T-helper 2 cell treated with Interferon-gamma antibody and Interleukin-4, amounts not matched to agents 5 μg/mL and 100 μg/mL, for 36 hours (primary cell): ENCODE measurements around the gene MMD.
A peak's percentile ranks its signal among the peaks of the same experiment; 100 is the strongest.
"Not testable (repeated sequence)": the region's sequence is repeated elsewhere in the genome, so short reads cannot be mapped to it uniquely, and the experiment has no call there.

ENCODE experiments used
- DNase-seq: peaks from one replicate; pipeline ENCODE4 v3.0.0; 2021; ENCODE audit warnings: low spot score
- H3K27ac Mint-ChIP-seq: one replicate; pipeline ENCODE4 v1.8.0; 2021; ENCODE audit warnings: mild to moderate bottlenecking, mixed read lengths
- H3K27me3 Mint-ChIP-seq: one replicate; pipeline ENCODE4 v1.8.0; 2021; ENCODE audit warnings: low read depth, mixed read lengths
- H3K36me3 Mint-ChIP-seq: one replicate; pipeline ENCODE4 v1.8.0; 2021; ENCODE audit warnings: low read depth, mixed read lengths
- H3K4me1 Mint-ChIP-seq: one replicate; pipeline ENCODE4 v1.8.0; 2021; ENCODE audit warnings: low read depth, mixed read lengths
- H3K4me3 Mint-ChIP-seq: one replicate; pipeline ENCODE4 v1.8.0; 2022; ENCODE audit warnings: mild to moderate bottlenecking, moderate library complexity, mixed read lengths
- H3K9me3 Mint-ChIP-seq: one replicate; pipeline ENCODE4 v1.8.0; 2021; ENCODE audit warnings: mixed read lengths

Gene MMD

GRCh38 chr17:55435408-55435807 lies 13.8 kb upstream of the MMD start:
- H3K27ac Mint-ChIP-seq, result no peak overlapping the region
- DNase-seq, result no peak
- peaks cover 19% of the 10 kb centered on the region for H3K4me1 Mint-ChIP-seq
- H3K27me3 Mint-ChIP-seq, result peaks cover 28% of the 10 kb centered on the region
- H3K4me3 Mint-ChIP-seq, result no peak overlapping the region
- H3K9me3 Mint-ChIP-seq, result no peaks in the 10 kb centered on the region
- no peaks in the 10 kb centered on the region for H3K36me3 Mint-ChIP-seq

- no peaks in the 10 kb centered on the region for H3K9me3 Mint-ChIP-seq
- peaks cover 28% of the 10 kb centered on the region for H3K27me3 Mint-ChIP-seq
- no peak overlapping the region for H3K4me3 Mint-ChIP-seq
- peaks cover 19% of the 10 kb centered on the region for H3K4me1 Mint-ChIP-seq
- DNase-seq, result peak; percentile 31
- no peaks in the 10 kb centered on the region for H3K36me3 Mint-ChIP-seq
- no peak overlapping the region for H3K27ac Mint-ChIP-seq
These were observed 13.1 kb upstream of the MMD start for GRCh38 chr17:55434721-55435120.

GRCh38 chr17:55433629-55434422 lies 12.2 kb upstream of the MMD start:
- no peaks in the 10 kb centered on the region for H3K9me3 Mint-ChIP-seq
- peaks cover 29% of the 10 kb centered on the region for H3K27me3 Mint-ChIP-seq
- no peaks in the 10 kb centered on the region for H3K36me3 Mint-ChIP-seq
- H3K27ac Mint-ChIP-seq, result no peak overlapping the region
- DNase-seq, result no peak
- H3K4me3 Mint-ChIP-seq, result no peak overlapping the region
- H3K4me1 Mint-ChIP-seq, result peaks cover 19% of the 10 kb centered on the region

- Mint-ChIP-seq H3K27me3 (peaks cover 26% of the 10 kb centered on the region), H3K27ac (no peak overlapping the region), H3K36me3 (no peaks in the 10 kb centered on the region), H3K4me1 (peaks cover 19% of the 10 kb centered on the region), H3K4me3 (no peak overlapping the region), H3K9me3 (no peaks in the 10 kb centered on the region)
- DNase-seq, result no peak
These were observed 11.5 kb upstream of the MMD start for GRCh38 chr17:55433029-55433628.

- H3K27me3 Mint-ChIP-seq, result peaks cover 22% of the 10 kb centered on the region
- H3K36me3 Mint-ChIP-seq, result no peaks in the 10 kb centered on the region
- H3K4me1 Mint-ChIP-seq, result peaks cover 18% of the 10 kb centered on the region
- no peak overlapping the region for H3K27ac Mint-ChIP-seq
- H3K9me3 Mint-ChIP-seq, result no peaks in the 10 kb centered on the region
- no peak for DNase-seq
- no peak overlapping the region for H3K4me3 Mint-ChIP-seq
These were observed 10.9 kb upstream of the MMD start for GRCh38 chr17:55432358-55433028.

- H3K27me3 Mint-ChIP-seq, result peaks cover 20% of the 10 kb centered on the region
- not testable (repeated sequence) for H3K9me3 Mint-ChIP-seq, H3K4me3 Mint-ChIP-seq, H3K36me3 Mint-ChIP-seq, H3K27ac Mint-ChIP-seq, DNase-seq
- peaks cover 18% of the 10 kb centered on the region for H3K4me1 Mint-ChIP-seq
These were observed 10.3 kb upstream of the MMD start for GRCh38 chr17:55431914-55432313.

GRCh38 chr17:55430541-55431288 lies 9.1 kb upstream of the MMD start:
- no peak overlapping the region for H3K4me3 Mint-ChIP-seq
- DNase-seq, result no peak
- H3K9me3 Mint-ChIP-seq, result no peaks in the 10 kb centered on the region
- H3K36me3 Mint-ChIP-seq, result no peaks in the 10 kb centered on the region
- H3K4me1 Mint-ChIP-seq, result peaks cover 18% of the 10 kb centered on the region
- peaks cover 24% of the 10 kb centered on the region for H3K27me3 Mint-ChIP-seq
- no peak overlapping the region for H3K27ac Mint-ChIP-seq

GRCh38 chr17:55427587-55427882 lies 5.9 kb upstream of the MMD start:
- Mint-ChIP-seq H3K4me1 (peaks cover 10% of the 10 kb centered on the region), H3K27ac (no peak overlapping the region), H3K4me3 (no peak overlapping the region), H3K9me3 (no peaks in the 10 kb centered on the region), H3K36me3 (no peaks in the 10 kb centered on the region), H3K27me3 (peaks cover 39% of the 10 kb centered on the region)
- no peak for DNase-seq

GRCh38 chr17:55426851-55427586 lies 5.4 kb upstream of the MMD start:
- Mint-ChIP-seq H3K36me3 (no peaks in the 10 kb centered on the region), H3K9me3 (no peaks in the 10 kb centered on the region), H3K27me3 (peaks cover 41% of the 10 kb centered on the region), H3K4me1 (peaks cover 9% of the 10 kb centered on the region), H3K4me3 (no peak overlapping the region), H3K27ac (no peak overlapping the region)
- DNase-seq, result no peak

- Mint-ChIP-seq H3K4me1 (peaks cover 9% of the 10 kb centered on the region), H3K36me3 (peaks cover 4% of the 10 kb centered on the region), H3K4me3 (no peak overlapping the region), H3K27me3 (peaks cover 40% of the 10 kb centered on the region), H3K27ac (no peak overlapping the region), H3K9me3 (no peaks in the 10 kb centered on the region)
- DNase-seq, result no peak
These were observed 3.4 kb upstream of the MMD start for GRCh38 chr17:55424893-55425540.

- Mint-ChIP-seq H3K27ac (no peak overlapping the region), H3K4me3 (no peak overlapping the region), H3K36me3 (peaks cover 18% of the 10 kb centered on the region), H3K27me3 (peaks cover 37% of the 10 kb centered on the region), H3K9me3 (no peaks in the 10 kb centered on the region), H3K4me1 (peaks cover 24% of the 10 kb centered on the region)
- DNase-seq, result no peak
These were observed 1.9 kb upstream of the MMD start for GRCh38 chr17:55423535-55423934.

- H3K4me3 Mint-ChIP-seq, H3K9me3 Mint-ChIP-seq: not testable (repeated sequence)
These were observed 1.2 kb upstream of the MMD start for GRCh38 chr17:55422828-55423164.

GRCh38 chr17:55420776-55421178 lies 858 bp downstream of the MMD start:
- Mint-ChIP-seq H3K27ac (peak overlapping the region; percentile 97), H3K4me3 (peak overlapping the region; percentile 94), H3K9me3 (no peaks in the 10 kb centered on the region), H3K36me3 (peaks cover 37% of the 10 kb centered on the region), H3K27me3 (peaks cover 26% of the 10 kb centered on the region), H3K4me1 (peaks cover 49% of the 10 kb centered on the region)
- DNase-seq, result peak; percentile 34

More at GRCh38 chr17:55422828-55423164, 1.2 kb upstream of the MMD start:
- Mint-ChIP-seq H3K4me1 (peaks cover 31% of the 10 kb centered on the region), H3K36me3 (peaks cover 24% of the 10 kb centered on the region), H3K27me3 (peaks cover 34% of the 10 kb centered on the region)
- not testable (repeated sequence) for DNase-seq, H3K27ac Mint-ChIP-seq
